NCI-H2196 (cell line): ENCODE results near the gene PALLD.

ENCODE experiments used
- DNase-seq: peaks from one replicate; lab custom pipeline; 2025; ENCODE audit not compliant: unreplicated experiment; lab: John Stamatoyannopoulos, UW

Gene PALLD

DNA sequence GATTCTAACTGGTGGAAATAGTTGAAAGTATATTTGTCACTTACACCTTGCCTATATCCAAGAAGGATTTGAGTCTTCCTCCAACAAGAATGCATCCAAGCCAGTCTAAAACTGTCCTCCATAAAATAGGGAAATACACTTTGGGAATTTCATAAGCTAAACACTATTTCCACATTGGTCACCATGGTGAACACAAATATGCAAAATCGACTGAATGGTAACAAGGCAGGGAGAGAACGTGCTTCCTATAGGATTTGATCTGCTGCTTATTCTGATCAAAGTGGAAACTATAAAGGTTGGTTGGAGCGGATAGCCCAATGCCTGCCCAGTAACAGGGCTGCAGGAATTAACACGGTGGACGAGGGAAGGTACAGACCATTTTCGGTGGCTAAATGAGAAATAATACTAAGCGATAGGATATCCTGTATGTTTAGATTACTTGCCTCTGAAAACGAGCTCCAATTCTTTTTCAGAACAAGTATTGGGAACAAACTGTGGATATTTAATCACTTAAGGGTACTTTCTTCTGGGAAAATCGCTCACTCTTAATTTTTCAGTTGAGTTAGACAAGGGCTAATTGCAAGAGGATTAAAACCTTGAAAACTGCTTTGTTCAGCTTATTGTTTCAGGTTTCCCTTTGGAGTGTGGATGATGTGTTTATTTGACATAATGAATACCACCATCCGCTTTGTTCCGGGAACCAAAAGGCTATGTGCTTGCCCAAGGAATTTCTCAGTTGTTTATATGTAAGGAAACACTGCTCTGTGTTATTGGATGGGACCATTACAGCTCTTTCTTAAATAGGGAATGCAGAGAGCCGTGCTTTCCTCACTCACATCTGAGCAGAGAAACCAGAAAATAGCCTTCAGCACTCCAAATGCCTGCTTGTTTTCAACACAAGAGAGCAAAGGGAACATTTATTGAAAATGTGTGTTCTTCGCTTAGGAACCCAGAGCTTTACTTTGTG is 318.8 kb downstream of the PALLD start:
- DNase-seq = no peak

DNA sequence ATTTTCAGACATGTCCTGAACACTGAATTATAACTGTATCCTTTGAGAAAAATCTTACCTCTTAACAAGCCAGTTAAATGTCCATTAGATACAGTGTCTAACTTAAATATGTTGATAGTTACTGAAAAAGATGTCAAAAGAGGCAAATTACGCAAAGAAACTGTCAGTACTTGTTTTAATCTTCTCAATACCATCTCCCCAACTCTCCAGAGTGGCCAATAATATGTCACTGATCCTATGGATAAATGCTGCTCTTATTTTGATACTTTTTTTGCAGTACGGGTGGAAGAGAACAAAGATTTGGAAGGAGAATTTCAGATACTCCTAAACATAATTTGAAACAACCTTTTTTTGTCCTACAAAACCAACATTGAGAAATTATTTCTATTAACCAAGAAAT is 320.5 kb downstream of the PALLD start:
- DNase-seq = no peak

- DNase-seq = no peak
Measured at GRCh38 chr4:168822481-168822880, 325.6 kb downstream of the PALLD start.

DNA sequence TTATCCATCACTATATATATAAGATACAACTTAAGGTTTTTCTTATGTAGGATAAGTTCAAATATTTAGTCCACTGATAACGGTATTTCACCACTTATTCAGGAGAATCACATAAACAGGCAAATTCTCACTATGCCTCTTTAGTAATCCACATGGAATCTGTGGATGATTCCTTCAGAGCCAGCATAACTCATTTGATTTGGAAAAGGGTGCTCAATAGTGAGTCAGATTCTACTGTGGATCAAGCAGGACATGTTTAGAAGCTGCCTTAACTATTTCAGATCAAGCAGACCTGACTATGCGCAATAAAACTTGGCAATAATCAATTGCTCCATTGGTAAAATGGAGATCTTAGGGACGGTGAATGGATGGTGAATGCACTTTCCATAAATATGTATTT is 329.1 kb downstream of the PALLD start:
- no peak for DNase-seq

DNA sequence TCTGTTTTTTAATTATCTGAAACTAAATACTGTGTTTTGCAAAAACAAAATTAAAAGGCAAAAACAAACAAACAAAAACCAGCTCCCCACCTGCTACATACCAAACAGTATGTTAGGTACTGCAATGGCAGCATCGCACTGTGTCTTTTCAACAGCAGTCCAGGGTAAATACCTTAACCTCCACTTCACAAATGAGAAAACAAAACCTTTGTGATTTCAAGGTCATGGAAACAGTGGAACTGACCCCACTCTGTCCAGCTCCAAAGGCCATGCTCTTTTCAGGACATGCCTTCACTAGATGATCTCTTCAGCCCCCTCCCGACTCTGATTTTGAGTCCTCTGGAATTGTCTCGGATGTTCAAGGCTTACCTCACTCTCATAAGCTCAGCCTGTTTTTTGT is 329.8 kb downstream of the PALLD start:
- no peak for DNase-seq

- DNase-seq = no peak
Measured at GRCh38 chr4:168830777-168831512, 334.1 kb downstream of the PALLD start.

DNA sequence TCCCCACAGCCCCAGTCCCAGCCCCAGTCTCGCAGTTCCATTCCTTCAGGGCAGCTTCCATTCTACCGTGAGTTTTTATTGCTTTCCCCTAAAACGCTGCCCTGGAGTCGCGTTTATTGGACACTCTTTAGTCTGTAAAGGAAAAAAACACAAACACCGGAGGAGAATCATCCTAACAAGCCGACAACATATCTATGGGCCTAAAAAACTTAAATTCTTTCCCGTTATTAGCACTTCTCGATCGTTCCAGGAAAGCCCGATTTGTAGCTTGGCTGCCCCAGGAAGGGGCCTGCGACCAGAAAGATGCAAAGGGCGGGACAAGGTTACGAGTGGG is 334.7 kb downstream of the PALLD start:
- DNase-seq = no peak

DNA sequence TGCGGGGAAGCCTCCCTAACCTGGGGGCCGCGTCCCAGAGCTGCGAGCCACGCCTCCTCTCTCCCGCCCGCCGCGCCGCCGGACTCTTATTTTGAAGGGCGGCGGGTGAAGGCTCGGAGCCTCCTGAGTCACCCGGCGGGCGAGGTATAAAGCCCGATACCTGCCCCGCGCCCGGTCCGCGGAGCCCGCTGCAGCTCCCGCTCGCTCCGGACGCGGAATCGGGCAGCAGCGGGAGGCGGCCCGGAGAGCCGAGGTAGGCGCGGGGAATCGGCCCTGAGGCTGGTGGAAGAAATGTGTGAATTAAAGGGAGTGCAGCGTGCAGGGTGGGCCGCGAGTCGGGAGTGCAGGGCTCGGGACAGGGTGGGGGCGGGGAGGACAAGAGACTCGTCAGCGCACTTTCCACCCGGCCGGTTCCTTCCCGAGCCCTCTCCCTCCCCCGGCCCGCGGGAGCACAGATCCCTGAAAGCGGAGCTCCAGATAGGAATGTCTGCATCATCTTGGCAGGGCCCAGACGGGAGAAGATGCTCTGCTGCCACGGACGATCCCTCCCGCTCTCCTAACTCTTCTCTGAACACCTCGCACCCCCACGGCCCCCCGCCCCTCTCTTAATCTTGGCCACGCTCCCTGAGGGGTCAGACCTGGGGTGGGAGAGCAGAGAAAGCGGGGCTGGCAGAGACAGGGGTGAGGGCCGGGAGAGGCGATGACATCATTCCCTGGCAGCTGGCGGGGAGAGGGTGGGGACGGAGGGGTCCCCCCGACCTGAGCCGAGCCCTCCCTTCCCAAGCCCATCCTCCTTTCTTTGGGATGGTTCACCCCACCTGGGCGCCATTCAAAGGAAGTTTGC is 335.3 kb downstream of the PALLD start:
- peak; percentile 60 for DNase-seq

- DNase-seq = no peak
Measured at GRCh38 chr4:168832763-168833575, 336.1 kb downstream of the PALLD start.

DNA sequence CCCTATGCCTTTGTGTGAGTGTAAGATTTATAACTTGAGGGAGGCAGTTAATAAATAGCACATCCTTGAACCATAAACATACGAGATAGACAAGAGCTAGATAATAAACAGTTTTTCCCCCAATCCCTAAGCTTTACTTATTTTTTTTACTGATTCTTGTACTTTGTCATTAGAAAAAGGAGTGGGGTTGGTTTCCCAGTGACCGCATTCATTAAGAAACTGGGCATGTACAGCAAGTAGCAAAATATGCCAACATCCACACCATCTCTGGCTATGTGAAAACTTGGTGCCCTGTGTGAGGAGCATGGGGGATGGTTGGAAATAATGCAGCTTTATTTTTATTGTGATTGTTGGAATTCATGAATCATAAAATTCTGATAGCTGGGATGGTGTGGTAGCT is 337.0 kb downstream of the PALLD start:
- DNase-seq = no peak

DNA sequence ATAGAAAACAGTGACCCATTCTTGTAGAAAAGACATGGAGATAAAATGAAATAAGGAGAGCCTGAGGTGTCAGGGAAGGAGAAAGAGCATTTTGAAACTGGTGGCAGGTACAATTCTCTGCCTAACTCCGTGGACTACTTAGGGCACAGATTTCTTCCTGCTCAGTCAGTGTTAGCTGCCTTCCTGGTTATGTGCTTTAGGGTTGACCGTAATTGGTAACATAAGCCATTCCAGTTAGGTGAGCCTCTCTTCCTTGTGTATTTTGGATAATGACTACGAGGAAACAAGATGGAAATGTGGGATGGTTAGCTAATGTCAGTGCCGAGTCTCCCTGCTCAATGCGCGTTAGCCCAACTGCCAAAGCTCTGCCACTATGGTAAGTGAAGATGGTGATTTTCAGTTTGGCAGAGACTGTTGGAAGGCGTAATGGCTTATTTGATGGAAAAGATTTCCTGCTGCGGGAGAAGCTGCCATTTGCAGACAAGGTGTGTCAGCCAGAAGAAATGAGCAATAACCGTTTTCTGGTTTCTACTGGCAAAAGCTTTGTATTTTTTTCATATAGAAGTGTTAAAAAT is 339.1 kb downstream of the PALLD start:
- no peak for DNase-seq

- DNase-seq = no peak
Measured at GRCh38 chr4:168836490-168836889, 339.6 kb downstream of the PALLD start.

DNA sequence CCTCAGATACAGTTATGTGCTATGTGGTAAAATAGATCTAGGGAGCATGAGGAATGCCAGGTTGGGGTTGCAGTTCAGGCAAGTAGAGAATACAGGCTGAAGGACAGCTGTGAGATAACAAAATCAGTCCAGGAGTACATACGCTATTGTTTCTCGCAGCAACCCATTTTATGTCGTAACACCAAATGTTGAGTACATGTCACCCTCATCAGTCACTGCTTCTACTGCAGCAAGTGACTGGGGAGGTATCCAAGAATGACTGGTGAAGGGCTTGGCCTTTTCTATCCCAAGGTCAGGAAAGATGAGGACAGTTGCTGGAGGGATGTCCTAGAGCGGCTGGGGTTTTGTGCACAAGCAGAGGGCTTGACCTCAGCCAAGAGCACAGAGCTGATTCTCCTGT is 341.1 kb downstream of the PALLD start:
- no peak for DNase-seq

DNA sequence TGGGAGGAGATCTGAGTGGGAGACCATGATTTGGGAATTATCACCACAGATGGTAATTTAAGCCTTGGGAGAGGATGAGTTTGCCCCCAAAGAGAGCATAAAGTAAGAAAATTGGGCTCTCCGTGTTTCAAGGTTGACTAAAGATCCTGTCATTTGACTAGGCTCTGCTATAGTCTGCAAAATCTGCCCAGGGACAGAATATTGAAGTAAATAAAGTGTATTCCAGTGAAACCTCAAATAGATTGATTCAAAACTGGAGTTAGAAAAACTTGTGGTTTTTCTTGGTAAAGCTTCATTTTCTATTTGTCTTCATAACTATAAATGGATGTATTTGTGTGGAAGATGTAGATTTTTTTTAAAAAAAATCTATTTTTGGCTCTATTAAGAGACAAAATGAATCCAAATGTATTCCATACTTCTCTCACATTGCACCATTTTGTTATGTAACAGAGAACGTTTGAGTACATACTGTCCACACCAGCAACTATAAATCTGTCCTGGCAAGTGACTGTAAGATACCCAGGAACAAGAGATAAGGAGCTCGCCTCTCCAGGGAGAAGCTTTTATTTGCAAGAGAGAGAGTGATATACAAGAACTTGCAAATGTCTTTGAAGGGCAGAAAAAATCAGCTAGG is 343.0 kb downstream of the PALLD start:
- DNase-seq = no peak

GRCh38 chr4:168840392-168840763 is 343.5 kb downstream of the PALLD start:
- DNase-seq = no peak

- DNase-seq = no peak
Measured at GRCh38 chr4:168841000-168841671, 344.3 kb downstream of the PALLD start.

- DNase-seq = no peak
Measured at GRCh38 chr4:168841672-168842019, 344.8 kb downstream of the PALLD start.

DNA sequence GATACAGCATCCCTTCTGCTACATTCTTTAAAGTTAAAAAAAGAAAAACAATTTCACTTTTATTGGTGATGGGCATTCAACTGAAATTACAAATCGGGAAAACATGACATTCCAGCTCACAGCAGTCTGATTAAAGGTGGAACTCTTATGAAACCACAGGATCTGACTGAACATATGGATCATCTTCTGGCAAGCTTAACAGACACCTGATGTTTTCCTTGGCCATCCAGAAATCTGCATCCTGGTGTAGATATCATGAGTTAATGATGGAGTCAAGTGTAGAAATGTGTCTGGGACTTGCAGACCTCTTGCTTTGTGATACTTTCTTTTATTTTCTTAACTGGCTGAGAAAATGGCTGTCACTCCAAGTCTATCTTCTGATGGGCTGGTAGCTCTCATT is 345.3 kb downstream of the PALLD start:
- DNase-seq = no peak

DNA sequence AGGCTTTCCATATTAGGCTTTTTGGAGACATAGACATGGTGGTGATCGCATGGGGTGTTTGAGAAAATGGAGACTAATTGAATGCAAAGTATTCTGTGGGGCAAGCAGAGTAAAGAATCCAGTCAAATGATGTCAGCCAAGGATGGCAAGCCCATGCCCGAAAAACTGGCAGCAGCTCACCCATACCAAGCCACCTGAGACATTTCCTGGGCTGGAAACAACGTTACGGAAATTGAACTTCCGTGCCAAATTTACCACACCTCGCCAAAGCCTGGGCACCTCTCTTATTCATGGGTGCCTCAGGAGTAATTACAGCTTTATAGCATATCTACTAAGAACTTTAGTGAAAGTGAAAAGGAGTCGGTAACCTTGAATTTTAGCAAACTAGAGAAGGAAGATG is 346.8 kb downstream of the PALLD start:
- no peak for DNase-seq
